Measurements from ENCODE around the gene MICAL2. TPM values are rescaled to one million over a fixed set of nuclear protein-coding genes. Genes with fewer than 3 reads are reported as not detected.

Gene MICAL2
- total and polyA plus RNA-seq, 2 donors (not counting 3 experiments of a cell fraction or from before 2014, with no cell fraction given), result 67.6 to 200 TPM

- Histone ChIP-seq H3K79me2 (ENCODE audit: control insufficient read depth, insufficient read depth, low read length) (peaks cover under 1% of the 10 kb centered on the region), H3K4me3 (replicated peaks in 1 of 3; ENCODE audit: insufficient read depth in 1 of 3, low read depth in 1 of 3, low read length in 3 of 3) (no peak overlapping the region), H3K9ac (replicated peaks; ENCODE audit: extremely low read depth, insufficient read depth, low read length) (no peak overlapping the region), H3K4me1 (ENCODE audit: control insufficient read depth, extremely low read depth, insufficient read depth, low read length) (peaks cover 8% of the 10 kb centered on the region), H3K4me2 (ENCODE audit: insufficient read depth, low read length) (no peak overlapping the region), H3K9me1 (replicated peaks; ENCODE audit: control insufficient read depth, extremely low read depth, insufficient read depth, low read length) (no peaks in the 10 kb centered on the region), H3K27ac (ENCODE audit: insufficient read depth, low read depth, low read length) (no peak overlapping the region), H2AFZ (ENCODE audit: low read depth, low read length) (no peak overlapping the region), H4K20me1 (replicated peaks; ENCODE audit: control insufficient read depth, extremely low read depth, insufficient read depth, low read length) (no peaks in the 10 kb centered on the region), H3K9me3 (replicated peaks; ENCODE audit: control insufficient read depth, insufficient read depth, low read length) (no peaks in the 10 kb centered on the region), H3K27me3 (ENCODE audit: control insufficient read depth in 2 of 2, insufficient read depth in 2 of 2, low read length in 2 of 2) (no peaks in the 10 kb centered on the region), H3K36me3 (ENCODE audit: control insufficient read depth in 2 of 2, extremely low read depth in 1 of 2, insufficient read depth in 2 of 2, low read length in 2 of 2) (peaks cover 12 to 15% of the 10 kb centered on the region in 2 experiments)
- BruUV-seq (replicated peaks), result no TSS peak
- intact Hi-C loops (cut with micrococcal nuclease), result no loop called here
- TF ChIP-seq POLR2AphosphoS5 (IDR thresholded peaks at IDR 0.05; ENCODE audit: insufficient read depth, low read depth, low read length) (peak; percentile 11), JUN (IDR thresholded peaks at IDR 0.05; ENCODE audit: borderline replicate concordance, insufficient read depth, insufficient read length, low read depth) (no peak)
- dilution Hi-C loops (cut with MboI; ENCODE audit: extremely low pct_ligation_motif_present, low sequenced_read_pairs), result no loop called here
- no peak for FAIRE-seq
- CTCF ChIA-PET, result no interaction called here
- POLR2A ChIA-PET, result no interaction called here
- no peak for DNase-seq (ENCODE audit: low read depth, low spot score)
Observed at GRCh38 chr11:12209096-12209495, 98.7 kb downstream of the MICAL2 start.

GRCh38 chr11:12210200-12210599 is 99.8 kb downstream of the MICAL2 start:
- ChIA-PET POLR2A (no interaction called here), CTCF (no interaction called here)

More at GRCh38 chr11:12210200-12210599, 99.8 kb downstream of the MICAL2 start:
- Histone ChIP-seq H3K36me3 (ENCODE audit: control insufficient read depth in 2 of 2, extremely low read depth in 1 of 2, insufficient read depth in 2 of 2, low read length in 2 of 2) (peaks cover 8 to 13% of the 10 kb centered on the region in 2 experiments), H3K27me3 (ENCODE audit: control insufficient read depth in 2 of 2, insufficient read depth in 2 of 2, low read length in 2 of 2) (no peaks in the 10 kb centered on the region), H2AFZ (ENCODE audit: low read depth, low read length) (no peak overlapping the region), H3K27ac (ENCODE audit: insufficient read depth, low read depth, low read length) (no peak overlapping the region), H3K4me1 (ENCODE audit: control insufficient read depth, extremely low read depth, insufficient read depth, low read length) (peaks cover 11% of the 10 kb centered on the region), H3K9me1 (replicated peaks; ENCODE audit: control insufficient read depth, extremely low read depth, insufficient read depth, low read length) (no peaks in the 10 kb centered on the region), H3K9ac (replicated peaks; ENCODE audit: extremely low read depth, insufficient read depth, low read length) (no peak overlapping the region), H3K4me3 (replicated peaks in 1 of 3; ENCODE audit: insufficient read depth in 1 of 3, low read depth in 1 of 3, low read length in 3 of 3) (no peak overlapping the region), H3K9me3 (replicated peaks; ENCODE audit: control insufficient read depth, insufficient read depth, low read length) (no peaks in the 10 kb centered on the region), H4K20me1 (replicated peaks; ENCODE audit: control insufficient read depth, extremely low read depth, insufficient read depth, low read length) (no peaks in the 10 kb centered on the region), H3K79me2 (ENCODE audit: control insufficient read depth, insufficient read depth, low read length) (no peaks in the 10 kb centered on the region), H3K4me2 (ENCODE audit: insufficient read depth, low read length) (no peak overlapping the region)
- no peak for DNase-seq (ENCODE audit: low read depth, low spot score)
- intact Hi-C loops (cut with micrococcal nuclease) (no loop called here), dilution Hi-C loops (cut with MboI; ENCODE audit: extremely low pct_ligation_motif_present, low sequenced_read_pairs) (no loop called here)
- FAIRE-seq, result no peak
- no TSS peak for BruUV-seq (replicated peaks)
- TF ChIP-seq JUN (IDR thresholded peaks at IDR 0.05; ENCODE audit: borderline replicate concordance, insufficient read depth, insufficient read length, low read depth), result no peak
- TF ChIP-seq FOS (IDR thresholded peaks at IDR 0.05; ENCODE audit: borderline replicate concordance, insufficient read depth, low read length), result no peak
- TF ChIP-seq MAX (IDR thresholded peaks at IDR 0.05; ENCODE audit: insufficient read depth, insufficient read length), result no peak
- TF ChIP-seq POLR2A (IDR thresholded peaks at IDR 0.05; ENCODE audit: low read depth, low read length), result no peak
- no peak for TF ChIP-seq EZH2 (IDR thresholded peaks at IDR 0.05; ENCODE audit: borderline replicate concordance, low read depth, low read length, severe bottlenecking)
- no peak for TF ChIP-seq POLR2AphosphoS5 (IDR thresholded peaks at IDR 0.05; ENCODE audit: insufficient read depth, low read depth, low read length)
- no peak for TF ChIP-seq CTCF (IDR thresholded peaks at IDR 0.05; ENCODE audit: extremely low read depth in 1 of 2, insufficient read depth in 1 of 2, low read depth in 1 of 2, low read length in 2 of 2)
- TF ChIP-seq MYC (IDR thresholded peaks at IDR 0.05; ENCODE audit: low read depth, low read length), result no peak
- TF ChIP-seq GATA2 (IDR thresholded peaks at IDR 0.05; ENCODE audit: insufficient read depth, insufficient read length, low read depth, low read length), result no peak

Measured in endothelial cell of umbilical vein (primary cell).